Activated T-helper 17 cell treated with anti-CD3 and anti-CD28 coated beads, Interleukin-2, amount 50 U/mL, for 72 hours (primary cell): Measurements from ENCODE around the gene DGKD. TPM values are rescaled to one million over a fixed set of nuclear protein-coding genes. Genes with fewer than 3 reads are reported as not detected.
A peak's percentile ranks its signal among the peaks of the same experiment; 100 is the strongest.
"Not testable (repeated sequence)": the region's sequence is repeated elsewhere in the genome, so short reads cannot be mapped to it uniquely, and the experiment has no call there.

Experiments used
- ATAC-seq: fragments of 150-1000 bp; cut with Tn5 transposase; replicated peaks from 2 replicates; pipeline ENCODE4 v1.10.0; 2021; ENCODE audit warnings: mild to moderate bottlenecking, moderate library complexity
- H3K27ac Mint-ChIP-seq: one replicate; pipeline ENCODE4 v1.8.0; 2022; ENCODE audit warnings: mixed read lengths
- H3K27me3 Mint-ChIP-seq: one replicate; pipeline ENCODE4 v1.8.0; 2022; ENCODE audit warnings: mixed read lengths
- H3K36me3 Mint-ChIP-seq: one replicate; pipeline ENCODE4 v1.8.0; 2022; ENCODE audit warnings: low read depth, mild to moderate bottlenecking, mixed read lengths
- H3K4me1 Mint-ChIP-seq: one replicate; pipeline ENCODE4 v1.8.0; 2022; ENCODE audit warnings: mixed read lengths
- H3K4me3 Mint-ChIP-seq: one replicate; pipeline ENCODE4 v1.8.0; 2022; ENCODE audit warnings: mild to moderate bottlenecking, mixed read lengths
- H3K9me3 Mint-ChIP-seq: one replicate; pipeline ENCODE4 v1.8.0; 2022; ENCODE audit warnings: mixed read lengths
- total RNA-seq, 2 donors: library from RNA; stranded (reverse); gene quantifications; one replicate each; pipeline ENCODE4 v1.2.3, GENCODE V29; 2022

Gene DGKD
- total RNA-seq, 2 donors from 2014 or later = 34.6 to 59.6 TPM

DNA sequence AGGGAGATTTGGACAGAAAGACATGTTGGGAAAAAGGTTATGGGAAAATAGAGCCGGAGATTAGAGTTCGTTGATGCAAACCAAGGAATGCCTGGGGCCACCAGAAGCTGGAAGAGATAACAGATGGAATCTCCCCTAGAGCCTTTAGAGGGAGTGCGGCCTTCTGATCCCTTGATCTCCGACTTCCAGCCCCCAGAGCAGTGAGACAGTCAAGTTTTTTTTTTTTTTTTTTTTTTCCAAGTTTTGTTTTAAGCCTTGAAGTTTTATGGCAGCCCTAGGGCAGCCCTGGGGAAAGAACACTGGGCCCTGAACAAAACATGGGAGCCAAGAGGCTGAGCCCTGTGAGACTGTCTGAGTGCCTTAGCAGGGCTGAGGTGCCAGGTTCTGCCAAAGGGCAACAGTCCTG is 6.5 kb downstream of the DGKD start:
- peaks cover 3% of the 10 kb centered on the region for H3K9me3 Mint-ChIP-seq
- H3K27ac Mint-ChIP-seq = no peak overlapping the region

DNA sequence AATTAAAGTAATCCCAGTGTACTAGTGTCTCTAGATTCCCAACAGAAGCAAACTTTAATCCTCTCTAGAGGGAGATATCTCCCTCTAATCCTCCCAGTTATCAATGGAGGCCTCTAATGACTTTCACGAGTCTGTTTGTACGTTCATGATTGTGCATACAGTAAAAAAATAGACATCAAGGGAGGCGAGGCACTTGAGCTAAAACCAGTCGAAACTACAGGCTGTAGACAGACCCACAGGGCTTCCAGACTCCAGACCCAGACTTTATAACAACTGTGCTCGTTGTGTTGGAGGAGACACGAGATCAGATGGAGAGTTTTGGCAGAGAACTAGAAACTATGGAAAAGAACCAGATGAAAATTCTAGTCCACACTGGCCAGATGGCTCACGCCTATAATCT is 7.0 kb downstream of the DGKD start:
- Mint-ChIP-seq H3K27ac (no peak overlapping the region), H3K36me3 (peaks cover 22% of the 10 kb centered on the region), H3K4me3 (no peak overlapping the region), H3K27me3 (no peaks in the 10 kb centered on the region), H3K9me3 (peaks cover 3% of the 10 kb centered on the region), H3K4me1 (peaks cover 29% of the 10 kb centered on the region)
- ATAC-seq = no peak

More for the DNA sequence above, 6.5 kb downstream of the DGKD start:
- ATAC-seq = no peak
- H3K4me1 Mint-ChIP-seq = peaks cover 29% of the 10 kb centered on the region
- H3K4me3 Mint-ChIP-seq = no peak overlapping the region
- no peaks in the 10 kb centered on the region for H3K27me3 Mint-ChIP-seq
- peaks cover 27% of the 10 kb centered on the region for H3K36me3 Mint-ChIP-seq

DNA sequence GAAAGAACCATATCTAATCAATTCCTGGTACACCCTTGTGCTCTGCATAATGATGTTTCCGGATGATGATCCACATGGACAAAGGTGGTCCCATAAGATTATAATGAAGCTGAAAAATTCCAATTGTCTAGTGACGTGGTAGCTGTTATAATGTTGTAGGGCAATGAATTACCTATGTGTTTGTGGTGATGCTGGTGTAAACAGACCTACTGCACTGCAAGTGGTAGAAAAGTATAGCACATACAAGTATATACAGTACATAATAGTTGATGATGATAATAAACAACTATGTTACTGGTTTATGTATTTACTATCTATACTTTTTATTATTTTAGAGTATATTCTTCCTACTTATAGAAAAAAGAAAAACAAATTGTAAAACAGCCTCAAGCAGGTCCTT is 8.4 kb downstream of the DGKD start:
- Mint-ChIP-seq H3K4me3 (no peak overlapping the region), H3K36me3 (peaks cover 13% of the 10 kb centered on the region), H3K27me3 (no peaks in the 10 kb centered on the region), H3K27ac (no peak overlapping the region), H3K9me3 (peaks cover 3% of the 10 kb centered on the region), H3K4me1 (peaks cover 26% of the 10 kb centered on the region)
- ATAC-seq = no peak

DNA sequence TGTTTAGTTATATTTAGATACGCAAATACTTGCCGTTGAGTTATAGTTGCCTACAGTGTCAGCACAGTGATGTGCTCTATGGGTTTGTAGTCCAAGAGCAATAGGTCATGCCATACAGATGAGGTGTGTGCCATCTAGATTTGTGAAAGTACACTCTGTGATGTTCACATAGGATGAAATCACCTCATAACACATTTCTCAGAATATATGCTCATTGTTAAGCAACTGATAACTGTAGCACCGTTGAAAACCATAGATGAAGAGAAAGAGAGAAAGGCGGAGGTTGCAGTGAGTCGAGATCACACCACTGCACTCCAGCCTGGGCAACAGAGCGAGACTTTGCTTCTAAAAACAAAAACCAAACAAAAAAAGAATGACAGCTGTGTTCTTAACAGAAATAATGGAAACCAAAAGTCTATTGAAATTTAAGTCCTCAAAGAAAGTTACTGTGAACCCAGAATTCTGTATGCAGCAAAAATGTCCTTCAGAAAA is 9.5 kb downstream of the DGKD start:
- H3K9me3 Mint-ChIP-seq = peaks cover 3% of the 10 kb centered on the region
- peaks cover 7% of the 10 kb centered on the region for H3K36me3 Mint-ChIP-seq
- no peaks in the 10 kb centered on the region for H3K27me3 Mint-ChIP-seq
- H3K4me3 Mint-ChIP-seq = no peak overlapping the region
- peak; percentile 26 for ATAC-seq
- no peak overlapping the region for H3K27ac Mint-ChIP-seq
- peaks cover 20% of the 10 kb centered on the region for H3K4me1 Mint-ChIP-seq

DNA sequence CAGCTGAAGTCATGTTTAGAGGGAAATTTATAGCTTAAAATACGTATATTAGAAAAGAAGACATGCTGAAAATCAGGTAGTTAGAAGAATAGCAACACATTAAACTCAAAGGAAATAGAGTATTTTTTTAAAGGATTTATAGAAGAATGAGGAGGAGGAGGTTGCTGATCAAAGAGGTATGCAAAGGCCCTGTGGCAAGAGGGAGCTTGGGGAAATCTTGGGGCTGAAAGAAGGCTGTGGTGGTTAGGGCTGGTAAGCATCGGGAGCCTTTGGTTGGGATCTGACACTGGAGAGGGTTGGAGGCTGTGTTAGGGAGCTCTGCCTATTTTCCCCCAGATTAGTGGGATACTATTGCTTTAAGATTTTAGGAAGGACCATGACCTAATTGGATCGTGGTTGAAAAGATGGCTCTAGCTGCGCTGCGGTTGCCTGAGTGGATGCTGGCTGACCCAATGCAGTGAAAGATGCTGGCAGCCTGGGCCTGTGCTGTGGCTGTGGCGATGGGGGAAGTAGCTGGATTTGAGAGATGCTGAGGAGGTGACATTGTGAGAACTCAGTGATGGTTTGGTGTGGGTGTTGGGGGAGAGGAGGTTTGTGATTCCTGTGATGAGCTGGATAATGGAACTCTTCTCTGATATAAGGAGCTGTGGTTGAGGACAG is 11.7 kb downstream of the DGKD start:
- Mint-ChIP-seq H3K27me3 (no peaks in the 10 kb centered on the region), H3K27ac (no peak overlapping the region), H3K4me1 (peaks cover 26% of the 10 kb centered on the region), H3K9me3 (peaks cover 3% of the 10 kb centered on the region), H3K36me3 (peaks cover 6% of the 10 kb centered on the region), H3K4me3 (no peak overlapping the region)
- ATAC-seq = no peak

DNA sequence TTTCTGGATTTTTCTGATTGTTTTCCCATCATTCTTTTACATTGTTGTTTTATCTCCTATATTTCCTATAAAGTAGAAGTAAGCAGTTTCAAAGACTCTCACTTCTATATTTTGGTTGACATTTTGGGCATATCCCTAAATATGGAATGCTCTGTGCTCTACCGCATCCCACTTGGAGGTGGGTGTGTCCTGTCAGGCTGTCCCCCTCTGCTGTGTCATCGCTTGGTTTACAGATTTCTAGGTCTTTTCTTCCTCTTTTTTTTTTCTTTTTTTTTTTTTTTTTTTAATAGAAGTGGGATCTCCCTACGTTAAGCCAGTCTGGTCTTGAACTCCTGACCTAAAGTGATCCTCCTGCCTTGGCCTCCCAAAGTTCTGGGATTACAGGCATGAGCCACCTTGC is 13.3 kb downstream of the DGKD start:
- peaks cover 3% of the 10 kb centered on the region for H3K9me3 Mint-ChIP-seq
- H3K27me3 Mint-ChIP-seq = no peaks in the 10 kb centered on the region
- peaks cover 19% of the 10 kb centered on the region for H3K36me3 Mint-ChIP-seq
- peaks cover 30% of the 10 kb centered on the region for H3K4me1 Mint-ChIP-seq
- H3K4me3 Mint-ChIP-seq = no peak overlapping the region
- no peak overlapping the region for H3K27ac Mint-ChIP-seq
- ATAC-seq = no peak

DNA sequence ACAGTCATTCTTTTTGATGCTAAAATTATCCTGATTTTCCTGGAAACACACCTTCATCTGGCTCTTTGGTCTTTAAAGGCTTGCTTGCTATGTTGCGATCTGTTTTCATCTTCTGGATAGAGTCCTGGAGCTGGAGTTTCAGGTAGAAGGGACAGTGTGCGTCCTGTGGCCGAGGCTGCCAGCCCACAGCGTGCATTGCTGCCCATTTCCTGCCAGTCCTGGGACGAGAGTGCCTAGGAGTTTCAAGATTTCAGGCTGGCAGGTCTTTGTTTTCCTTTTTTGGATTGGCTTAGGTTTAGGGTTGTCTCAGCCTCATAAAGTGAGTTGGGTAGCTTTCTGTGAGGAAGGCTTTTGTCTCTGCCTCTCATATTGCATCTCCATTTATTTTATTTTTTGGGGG is 14.5 kb downstream of the DGKD start:
- Mint-ChIP-seq H3K4me3 (no peak overlapping the region), H3K27me3 (no peaks in the 10 kb centered on the region), H3K36me3 (peaks cover 26% of the 10 kb centered on the region), H3K4me1 (peaks cover 27% of the 10 kb centered on the region), H3K9me3 (peaks cover under 1% of the 10 kb centered on the region), H3K27ac (no peak overlapping the region)
- no peak for ATAC-seq

DNA sequence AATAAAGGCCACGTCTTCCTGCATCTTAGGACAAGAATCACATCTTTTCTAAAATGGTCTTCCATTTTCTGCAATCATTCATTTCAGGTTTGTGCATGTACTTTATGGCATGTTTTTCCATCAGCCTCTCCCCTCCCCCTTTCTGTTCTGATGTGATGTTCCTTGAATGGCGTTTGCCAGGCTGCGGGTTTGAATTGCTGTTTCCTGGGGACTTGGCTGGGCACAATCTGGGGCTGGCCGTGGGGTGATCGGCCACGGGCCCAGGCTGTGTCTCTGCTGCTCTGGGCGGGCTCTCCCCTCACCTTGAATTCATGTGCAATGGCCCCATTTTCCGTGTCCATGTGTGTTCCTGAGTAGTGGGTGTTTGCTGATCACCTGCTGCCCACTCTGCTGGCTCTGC is 15.2 kb downstream of the DGKD start:
- Mint-ChIP-seq H3K36me3 (peaks cover 23% of the 10 kb centered on the region), H3K27me3 (no peaks in the 10 kb centered on the region), H3K9me3 (no peaks in the 10 kb centered on the region), H3K4me1 (peaks cover 26% of the 10 kb centered on the region), H3K4me3 (no peak overlapping the region), H3K27ac (peak overlapping the region; percentile 56)
- ATAC-seq = no peak

DNA sequence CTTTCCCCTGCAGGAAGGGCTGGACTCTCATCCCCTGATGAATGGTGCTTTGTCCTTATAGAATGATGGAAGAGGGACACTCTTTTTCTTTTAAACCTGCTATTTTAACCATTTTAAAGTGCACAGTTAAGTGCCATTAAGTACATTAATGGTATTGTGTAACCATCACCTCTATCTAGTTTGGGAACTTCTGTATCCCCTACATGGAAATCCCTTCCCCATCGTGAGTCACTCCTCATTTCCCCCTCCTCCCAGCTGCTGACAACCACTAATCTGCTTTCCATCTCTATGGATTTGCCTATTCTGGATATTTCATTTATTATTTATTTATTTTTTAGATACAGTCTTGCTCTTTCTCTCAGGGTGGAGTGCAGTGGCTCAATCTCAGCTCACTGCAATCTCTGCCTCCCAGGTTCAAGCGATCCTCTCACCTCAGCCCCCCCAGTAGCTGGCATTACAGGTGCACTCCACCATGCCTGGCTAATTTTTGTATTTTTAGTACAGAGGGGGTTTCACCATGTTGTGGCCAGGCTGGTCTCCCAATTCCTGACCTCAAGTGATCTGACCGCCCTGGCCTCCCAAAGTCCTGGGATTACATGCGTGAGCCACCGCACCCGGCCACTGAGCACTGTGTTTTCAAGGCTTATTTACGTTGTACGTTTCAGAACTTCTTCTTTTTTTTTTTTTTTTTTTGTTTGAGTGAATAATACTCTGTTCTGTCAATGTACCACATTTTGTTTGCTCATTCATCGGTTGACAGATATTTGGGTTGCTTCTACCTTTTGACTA is 15.8 kb downstream of the DGKD start:
- Mint-ChIP-seq H3K27ac (peak overlapping the region; percentile 56), H3K36me3 (peaks cover 23% of the 10 kb centered on the region), H3K27me3 (no peaks in the 10 kb centered on the region), H3K4me1 (peaks cover 26% of the 10 kb centered on the region), H3K9me3 (no peaks in the 10 kb centered on the region), H3K4me3 (no peak overlapping the region)
- no peak for ATAC-seq

DNA sequence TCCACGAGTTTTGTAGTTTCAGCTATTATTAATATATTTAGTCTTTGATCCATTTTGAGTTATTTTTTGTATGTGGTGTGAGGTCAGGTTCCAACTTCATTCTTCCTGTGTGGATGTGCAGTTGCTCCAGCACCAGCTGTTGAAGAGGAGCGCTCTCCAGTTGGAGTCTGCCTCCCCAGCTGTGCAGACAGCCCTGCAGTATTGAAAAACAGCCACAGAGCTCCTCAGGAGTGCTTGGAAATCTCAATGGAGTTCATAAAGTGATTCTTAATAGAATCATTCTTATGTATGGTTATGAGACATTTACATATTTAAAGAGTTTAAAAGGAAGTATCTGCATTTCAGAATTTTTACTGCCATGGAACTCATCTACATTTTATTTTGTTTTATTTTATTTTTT is 17.3 kb downstream of the DGKD start:
- Mint-ChIP-seq H3K27ac (no peak overlapping the region), H3K27me3 (no peaks in the 10 kb centered on the region), H3K36me3 (peaks cover 37% of the 10 kb centered on the region), H3K4me1 (peaks cover 22% of the 10 kb centered on the region), H3K4me3 (no peak overlapping the region), H3K9me3 (no peaks in the 10 kb centered on the region)
- ATAC-seq = no peak

DNA sequence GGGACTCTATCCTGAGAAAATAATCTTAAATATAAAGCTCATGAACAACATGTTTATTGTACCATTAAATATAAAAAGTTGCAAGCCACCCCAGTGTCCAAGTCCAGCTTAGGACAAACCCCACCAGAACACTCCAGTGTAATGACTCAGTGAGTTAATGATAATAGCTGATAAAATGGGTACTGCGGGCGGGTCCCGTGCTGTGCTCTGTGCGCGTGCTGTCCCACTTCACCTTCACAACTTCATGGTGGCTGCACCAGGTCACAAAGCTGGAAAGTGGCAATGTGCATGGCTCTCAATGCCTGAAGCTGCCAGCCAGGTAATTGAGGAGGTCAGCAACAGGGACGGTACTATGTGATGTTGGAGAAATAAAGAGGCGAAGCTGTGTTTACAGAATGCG is 18.6 kb downstream of the DGKD start:
- no peak overlapping the region for H3K4me3 Mint-ChIP-seq
- no peak for ATAC-seq
- peaks cover 49% of the 10 kb centered on the region for H3K36me3 Mint-ChIP-seq
- H3K9me3 Mint-ChIP-seq = no peaks in the 10 kb centered on the region
- H3K27ac Mint-ChIP-seq = no peak overlapping the region
- no peaks in the 10 kb centered on the region for H3K27me3 Mint-ChIP-seq
- H3K4me1 Mint-ChIP-seq = peaks cover 21% of the 10 kb centered on the region

DNA sequence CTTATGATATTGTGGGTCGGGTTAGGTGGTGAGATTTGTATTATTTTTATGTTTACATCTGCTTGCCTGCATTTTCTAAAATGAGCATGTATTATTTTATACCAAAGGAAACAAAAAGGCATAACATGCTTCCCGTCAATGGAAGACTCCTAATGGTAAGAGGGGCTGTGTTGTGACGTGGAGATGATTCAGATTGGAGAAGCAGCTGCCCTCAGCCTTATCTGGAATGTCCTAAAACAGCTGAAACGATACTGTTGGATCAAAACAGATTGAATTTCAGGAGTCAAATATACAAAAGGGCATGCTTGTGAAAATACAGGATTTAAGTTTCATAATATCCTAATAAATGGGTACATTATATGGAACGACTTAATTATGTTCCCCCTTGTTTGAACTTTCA is 19.0 kb downstream of the DGKD start:
- Mint-ChIP-seq H3K4me3 (no peak overlapping the region), H3K36me3 (peaks cover 51% of the 10 kb centered on the region), H3K4me1 (peaks cover 21% of the 10 kb centered on the region), H3K9me3 (no peaks in the 10 kb centered on the region), H3K27me3 (no peaks in the 10 kb centered on the region), H3K27ac (no peak overlapping the region)
- no peak for ATAC-seq

DNA sequence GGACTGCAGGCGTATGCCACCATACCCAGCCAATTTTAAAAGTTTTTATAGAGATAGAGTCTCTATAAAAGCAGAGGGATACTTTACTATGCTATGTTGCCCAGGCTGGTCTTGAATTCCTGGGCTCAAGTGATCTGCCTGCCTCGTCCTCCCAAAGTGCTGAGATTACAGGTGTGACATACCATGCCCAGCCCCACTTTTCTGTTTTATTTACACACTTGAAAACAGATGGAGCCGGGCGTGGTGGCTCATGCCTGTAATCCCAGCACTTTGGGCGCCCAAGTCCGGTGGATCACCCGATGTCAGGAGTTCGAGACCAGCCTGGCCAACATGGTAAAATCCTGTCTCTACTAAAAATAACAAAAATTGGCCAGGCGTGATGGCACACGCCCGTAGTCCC is 20.5 kb downstream of the DGKD start:
- H3K9me3 Mint-ChIP-seq, H3K27ac Mint-ChIP-seq, H3K4me3 Mint-ChIP-seq, H3K27me3 Mint-ChIP-seq, ATAC-seq: not testable (repeated sequence)
- peaks cover 16% of the 10 kb centered on the region for H3K4me1 Mint-ChIP-seq
- peaks cover 59% of the 10 kb centered on the region for H3K36me3 Mint-ChIP-seq

DNA sequence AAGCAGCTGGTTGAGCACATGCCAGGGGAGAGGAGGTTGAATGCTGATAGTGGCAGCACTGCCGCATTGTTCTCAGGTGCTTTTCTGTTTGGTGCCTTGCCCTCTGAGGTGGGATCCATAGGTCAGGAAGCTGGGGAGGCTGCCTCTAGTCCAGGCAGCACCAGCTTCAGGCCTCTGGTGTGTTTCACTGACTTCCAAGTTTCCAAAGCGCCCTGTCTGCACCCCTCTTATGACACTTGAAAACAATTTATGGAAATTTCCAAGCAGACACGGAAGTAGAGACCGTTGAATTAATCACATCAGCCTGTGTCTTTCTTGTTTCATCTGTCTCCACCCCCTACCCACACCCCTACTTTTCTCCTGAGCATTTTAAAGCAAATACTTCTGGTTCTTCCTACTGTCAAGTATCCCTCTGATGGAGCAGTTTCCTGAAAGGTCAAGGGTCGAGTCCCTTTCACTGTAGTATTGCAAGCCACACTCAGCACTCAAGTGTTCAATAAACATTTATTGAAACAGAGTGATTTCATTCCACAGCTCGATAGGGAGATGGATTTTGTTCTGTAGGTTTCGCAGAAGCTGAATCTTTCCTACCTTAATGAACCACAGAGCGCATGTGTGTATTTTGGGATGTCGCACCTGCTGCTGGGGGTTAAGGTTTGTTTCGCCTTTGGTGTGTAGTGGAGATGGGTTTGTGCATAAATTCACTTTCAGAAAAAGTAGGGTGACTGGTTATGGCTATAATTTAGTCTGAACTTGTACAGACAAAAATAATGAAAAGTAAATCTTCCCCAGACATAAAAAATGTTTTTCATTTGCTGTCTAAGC is 21.4 kb downstream of the DGKD start:
- peaks cover 59% of the 10 kb centered on the region for H3K36me3 Mint-ChIP-seq
- H3K27ac Mint-ChIP-seq = peak overlapping the region; percentile 35
- peaks cover 19% of the 10 kb centered on the region for H3K4me1 Mint-ChIP-seq
- H3K27me3 Mint-ChIP-seq = no peaks in the 10 kb centered on the region
- no peak for ATAC-seq
- no peaks in the 10 kb centered on the region for H3K9me3 Mint-ChIP-seq
- H3K4me3 Mint-ChIP-seq = no peak overlapping the region
